ENCODE measurements around the gene FBXO38. TPM values are rescaled to one million over a fixed set of nuclear protein-coding genes. Genes with fewer than 3 reads are reported as not detected.
A peak's percentile ranks its signal among the peaks of the same experiment; 100 is the strongest.

Gene FBXO38, protein sequence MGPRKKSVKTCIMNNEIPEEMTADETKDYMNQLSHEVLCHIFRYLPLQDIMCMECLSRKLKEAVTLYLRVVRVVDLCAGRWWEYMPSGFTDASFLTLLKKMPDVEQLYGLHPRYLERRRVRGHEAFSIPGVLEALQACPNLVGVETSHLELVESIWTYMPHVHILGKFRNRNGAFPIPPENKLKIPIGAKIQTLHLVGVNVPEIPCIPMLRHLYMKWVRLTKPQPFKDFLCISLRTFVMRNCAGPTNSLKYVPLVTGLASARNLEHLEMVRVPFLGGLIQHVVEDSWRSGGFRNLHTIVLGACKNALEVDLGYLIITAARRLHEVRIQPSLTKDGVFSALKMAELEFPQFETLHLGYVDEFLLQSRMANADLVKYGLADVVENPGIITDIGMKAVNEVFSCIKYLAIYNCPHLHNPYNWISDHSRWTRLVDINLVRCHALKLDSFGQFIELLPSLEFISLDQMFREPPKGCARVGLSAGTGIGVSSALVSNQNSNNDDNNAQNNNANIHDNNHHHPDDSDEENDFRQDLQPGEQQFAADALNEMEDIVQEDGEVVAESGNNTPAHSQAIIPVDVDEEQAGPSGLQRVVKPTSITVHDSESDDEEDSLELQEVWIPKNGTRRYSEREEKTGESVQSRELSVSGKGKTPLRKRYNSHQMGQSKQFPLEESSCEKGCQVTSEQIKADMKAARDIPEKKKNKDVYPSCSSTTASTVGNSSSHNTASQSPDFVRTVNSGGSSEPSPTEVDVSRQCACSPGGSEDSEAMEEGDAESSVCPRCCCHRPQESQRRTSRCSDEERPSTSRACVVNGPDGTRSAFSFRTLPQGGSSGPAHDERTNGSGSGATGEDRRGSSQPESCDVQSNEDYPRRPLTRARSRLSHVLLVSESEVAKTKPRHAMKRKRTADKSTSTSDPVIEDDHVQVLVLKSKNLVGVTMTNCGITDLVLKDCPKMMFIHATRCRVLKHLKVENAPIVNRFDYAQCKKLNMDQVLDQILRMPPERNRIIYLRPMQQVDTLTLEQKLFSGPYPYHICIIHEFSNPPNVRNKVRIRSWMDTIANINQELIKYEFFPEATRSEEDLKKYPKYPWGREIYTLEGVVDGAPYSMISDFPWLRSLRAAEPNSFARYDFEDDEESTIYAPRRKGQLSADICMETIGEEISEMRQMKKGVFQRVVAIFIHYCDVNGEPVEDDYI
- polyA plus RNA-seq (2011; rRNA removed) (40.9 and 42.5 TPM in 2 replicates), polyA minus RNA-seq (2011; rRNA and poly(A)+ RNA removed) (69.0 and 116 TPM in 2 replicates)

DNA sequence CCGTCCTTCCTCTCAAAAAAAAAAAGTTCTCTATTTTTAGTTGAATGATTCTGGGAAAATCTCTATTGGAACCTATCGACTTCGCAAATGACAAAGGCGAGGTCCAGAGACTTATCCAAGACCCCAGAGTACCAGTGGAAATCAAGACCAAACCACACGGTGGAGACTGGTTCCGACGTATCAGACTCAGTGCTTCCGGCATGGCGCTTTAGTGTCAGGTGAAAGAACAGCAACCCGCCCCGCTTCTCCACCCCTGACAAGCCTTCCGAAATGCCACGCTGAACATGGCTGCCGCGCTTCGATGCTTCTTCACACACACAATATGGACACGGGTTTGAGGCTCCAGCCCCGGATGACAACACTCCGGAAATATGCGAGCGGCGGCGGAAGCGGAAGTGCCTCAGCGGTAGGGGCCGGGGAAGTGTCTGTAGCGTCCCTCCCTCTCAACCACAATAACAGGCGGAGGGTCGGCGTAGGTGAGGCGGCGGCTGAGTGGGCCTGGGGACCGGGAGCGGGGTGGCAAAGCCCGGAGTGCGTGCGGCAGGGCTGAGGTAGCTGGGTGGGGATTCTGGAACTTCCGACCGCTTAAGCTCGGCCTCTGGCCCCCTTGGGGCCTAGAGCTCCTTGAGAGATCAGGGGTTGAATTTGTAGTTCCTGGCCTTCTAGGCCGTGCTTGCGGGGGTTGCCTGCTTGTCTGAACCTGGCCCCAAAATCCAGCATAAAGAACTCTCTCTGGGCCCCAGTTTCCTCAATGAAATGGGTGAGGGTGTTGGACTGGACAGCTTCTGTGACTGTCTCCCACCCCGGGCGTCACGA, at the start of gene FBXO38:
FBXO38 (plus strand) TSS at position 395 of the 816 bp plus-strand sequence. CDS start 10,819 bp downstream, outside the sequence.
- ChIA-PET POLR2A (no interaction called here), CTCF (interaction anchor here (1.6 to 5.1 kb wide), 2 partner anchors 9 to 347 kb away, joined by 11 to 28 read pairs; no protein-coding TSS in a partner anchor)
- TF ChIP-seq, protein P1, sequence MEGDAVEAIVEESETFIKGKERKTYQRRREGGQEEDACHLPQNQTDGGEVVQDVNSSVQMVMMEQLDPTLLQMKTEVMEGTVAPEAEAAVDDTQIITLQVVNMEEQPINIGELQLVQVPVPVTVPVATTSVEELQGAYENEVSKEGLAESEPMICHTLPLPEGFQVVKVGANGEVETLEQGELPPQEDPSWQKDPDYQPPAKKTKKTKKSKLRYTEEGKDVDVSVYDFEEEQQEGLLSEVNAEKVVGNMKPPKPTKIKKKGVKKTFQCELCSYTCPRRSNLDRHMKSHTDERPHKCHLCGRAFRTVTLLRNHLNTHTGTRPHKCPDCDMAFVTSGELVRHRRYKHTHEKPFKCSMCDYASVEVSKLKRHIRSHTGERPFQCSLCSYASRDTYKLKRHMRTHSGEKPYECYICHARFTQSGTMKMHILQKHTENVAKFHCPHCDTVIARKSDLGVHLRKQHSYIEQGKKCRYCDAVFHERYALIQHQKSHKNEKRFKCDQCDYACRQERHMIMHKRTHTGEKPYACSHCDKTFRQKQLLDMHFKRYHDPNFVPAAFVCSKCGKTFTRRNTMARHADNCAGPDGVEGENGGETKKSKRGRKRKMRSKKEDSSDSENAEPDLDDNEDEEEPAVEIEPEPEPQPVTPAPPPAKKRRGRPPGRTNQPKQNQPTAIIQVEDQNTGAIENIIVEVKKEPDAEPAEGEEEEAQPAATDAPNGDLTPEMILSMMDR (IDR thresholded peaks at IDR 0.05; ENCODE audit: low read depth, low read length), result no peak
- Histone ChIP-seq H3K27me3 (ENCODE audit: control insufficient read depth, insufficient read depth, low read length) (no peaks in the 10 kb centered on the region), H3K27ac (ENCODE audit: low read depth, low read length) (peak within 1 kb of the TSS; percentile 90), H3K4me3 (ENCODE audit: low read depth, low read length) (peak within 1 kb of the TSS; percentile 78), H3K9me3 (ENCODE audit: control insufficient read depth, insufficient read depth, low read length) (no peaks in the 10 kb centered on the region)
- peak; percentile 86 for DNase-seq (ENCODE audit: low read depth, low spot score)

DNA sequence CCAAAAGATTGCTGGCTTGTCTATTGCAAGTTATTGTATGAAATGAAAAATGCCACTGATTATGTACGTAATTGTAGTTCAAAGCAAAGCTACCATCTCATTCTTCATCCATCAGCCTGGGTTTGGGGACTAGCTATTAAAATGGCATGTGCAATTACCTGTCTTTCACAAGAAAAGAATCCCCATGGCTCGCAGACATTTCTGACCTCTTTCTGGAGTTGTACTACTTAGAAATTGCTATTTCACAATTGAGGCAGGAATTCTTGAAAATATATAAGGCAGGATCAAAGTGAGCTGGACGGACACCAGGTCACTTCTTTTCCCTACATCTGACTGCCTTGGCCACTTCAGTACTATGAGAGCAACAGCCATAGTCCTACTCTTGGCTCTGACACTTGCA, 48.5 kb upstream of the FBXO38 start, which contains the start of gene SPINK9:
SPINK9 (plus strand) TSS at position 301 of the 400 bp plus-strand sequence; CDS start at position 356, 55 bp downstream.
- CTCF ChIA-PET, result no interaction called here
- POLR2A ChIA-PET, result no interaction called here
- H3K27me3 ChIP-seq (ENCODE audit: control insufficient read depth, insufficient read depth, low read length), result no peaks in the 10 kb centered on the region
- no peak for DNase-seq (ENCODE audit: low read depth, low spot score)
- TF ChIP-seq, protein P1 (IDR thresholded peaks at IDR 0.05; ENCODE audit: low read depth, low read length), result no peak
- no peaks in the 10 kb centered on the region for H3K9me3 ChIP-seq (ENCODE audit: control insufficient read depth, insufficient read depth, low read length)
- H3K4me3 ChIP-seq (ENCODE audit: low read depth, low read length), result no peak within 1 kb of the TSS
- no peak within 1 kb of the TSS for H3K27ac ChIP-seq (ENCODE audit: low read depth, low read length)

DNA sequence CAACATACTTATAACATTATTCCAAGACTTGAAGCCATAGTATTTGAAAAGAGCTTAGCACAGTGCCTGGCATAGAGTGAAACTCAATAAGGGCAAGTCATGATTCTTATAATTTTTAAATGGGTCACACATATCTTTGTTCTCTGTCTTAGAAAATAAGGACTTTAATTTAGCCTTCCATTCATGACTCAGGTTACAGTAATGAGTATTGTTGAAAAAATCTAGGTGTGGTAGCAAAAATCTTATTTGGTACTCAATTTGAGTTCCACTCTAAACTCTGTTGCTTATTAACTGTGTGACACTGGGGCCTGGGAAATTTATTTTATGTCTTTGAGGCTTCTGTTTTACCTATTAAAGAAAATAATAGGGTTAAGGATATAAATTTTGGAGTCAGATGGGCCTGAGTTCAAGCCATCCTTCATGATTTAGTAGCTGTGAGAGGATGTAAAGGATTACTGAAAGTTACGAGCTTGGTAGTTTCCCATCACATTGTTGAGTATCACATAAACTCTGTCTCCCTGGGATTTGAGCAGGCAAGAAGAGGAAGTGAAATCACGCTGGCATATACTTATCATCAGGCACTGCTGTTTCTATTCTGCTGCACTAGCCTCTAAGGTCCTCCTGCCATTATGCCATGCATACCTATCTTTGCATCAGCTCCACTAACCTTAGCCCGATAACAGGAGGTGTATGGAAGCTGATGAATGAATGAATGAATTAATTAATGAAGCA, 46.9 kb upstream of the FBXO38 start:
- ChIA-PET CTCF (interaction anchor here (1.6 kb wide), 1 partner anchor 37 kb away, joined by 3 read pairs; no protein-coding TSS in a partner anchor), POLR2A (no interaction called here)
- TF ChIP-seq, protein P1 (IDR thresholded peaks at IDR 0.05; ENCODE audit: low read depth, low read length), result no peak
- Histone ChIP-seq H3K9me3 (ENCODE audit: control insufficient read depth, insufficient read depth, low read length) (no peaks in the 10 kb centered on the region), H3K27ac (ENCODE audit: low read depth, low read length) (no peak overlapping the region), H3K4me3 (ENCODE audit: low read depth, low read length) (no peak overlapping the region), H3K27me3 (ENCODE audit: control insufficient read depth, insufficient read depth, low read length) (peaks cover 2% of the 10 kb centered on the region)
- no peak for DNase-seq (ENCODE audit: low read depth, low spot score)

All from AG04450 (cell line).